ENCODE results near the gene RIT1. TPM values are rescaled to one million over a fixed set of nuclear protein-coding genes. Genes with fewer than 3 reads are reported as not detected.

RIT1 gene
- total RNA-seq, 1 experiment from 2014 or later, result 27.2 TPM

GRCh38 chr1:155934936-155935590 lies 23.9 kb upstream of the RIT1 start (continued):
- TF ChIP-seq ZSCAN18 (CRISPR knock-in tag; IDR thresholded peaks at IDR 0.05), result no peak

GRCh38 chr1:155934097-155934935 lies 23.2 kb upstream of the RIT1 start, which contains the start of gene KHDC4:
TSS of gene KHDC4 (minus strand) at chr1:155934413. CDS start at chr1:155934373, 40 bp downstream.
- POLR2A ChIA-PET, result interaction anchor here (0.9 to 1.5 kb wide), 6 partner anchors 10 to 126 kb away, joined by 3 to 9 read pairs (median 4); partner anchors contain the start of gene RAB25
- H3K27ac Mint-ChIP-seq, result no peak within 1 kb of the TSS
- peak; percentile 88 for DNase-seq (ENCODE audit: low spot score)
- H3K4me1 Mint-ChIP-seq, result peaks cover 20% of the 10 kb centered on the region
- CTCF ChIA-PET, result interaction anchor here (0.7 to 4.4 kb wide), 13 partner anchors 9 to 196 kb away, joined by 3 to 26 read pairs (median 5); partner anchors contain the start of genes ARHGEF2 and SYT11
- no peaks in the 10 kb centered on the region for H3K9me3 Mint-ChIP-seq
- ATAC-seq, result peak; percentile 92
- peaks cover 35% of the 10 kb centered on the region for H3K36me3 Mint-ChIP-seq
- H3K27me3 Mint-ChIP-seq (ENCODE audit: low read depth), result no peaks in the 10 kb centered on the region
- no peak within 1 kb of the TSS for H3K4me3 Mint-ChIP-seq
- TF ChIP-seq ZNF425 (CRISPR knock-in tag; conservative IDR thresholded peaks at IDR 0.05) (no peak), IRF1 (CRISPR knock-in tag; IDR thresholded peaks at IDR 0.05) (no peak), RELA (CRISPR knock-in tag; IDR thresholded peaks at IDR 0.05; ENCODE audit: borderline replicate concordance) (no peak), ZBTB43 (CRISPR knock-in tag; IDR thresholded peaks at IDR 0.05) (0 out of 2 replicates have a peak, but pooled peaks have one; percentile 66), TP53 (CRISPR knock-in tag; IDR thresholded peaks at IDR 0.05) (no peak), OVOL2 (CRISPR knock-in tag; IDR thresholded peaks at IDR 0.05; ENCODE audit: borderline replicate concordance) (no peak), MXD4 (CRISPR knock-in tag; IDR thresholded peaks at IDR 0.05; ENCODE audit: borderline replicate concordance) (no peak), PRDM15 (CRISPR knock-in tag; IDR thresholded peaks at IDR 0.05) (no peak), GABPB1 (CRISPR knock-in tag; IDR thresholded peaks at IDR 0.05) (peak; percentile 90), HMGA2 (CRISPR knock-in tag; IDR thresholded peaks at IDR 0.05) (no peak), RORB (CRISPR knock-in tag; IDR thresholded peaks at IDR 0.05) (no peak), GTF2I (CRISPR knock-in tag; conservative IDR thresholded peaks at IDR 0.05) (no peak), CREB1 (CRISPR knock-in tag; IDR thresholded peaks at IDR 0.05) (peak; percentile 38; the same call in 1 of the 2 replicates), JAZF1 (CRISPR knock-in tag; IDR thresholded peaks at IDR 0.05) (no peak), ZNF423 (CRISPR knock-in tag; IDR thresholded peaks at IDR 0.05) (no peak), NFE2L1 (CRISPR knock-in tag; IDR thresholded peaks at IDR 0.05) (peak; percentile 77), ZNF512 (CRISPR knock-in tag; IDR thresholded peaks at IDR 0.05; ENCODE audit: borderline replicate concordance) (no peak), E2F5 (CRISPR knock-in tag; IDR thresholded peaks at IDR 0.05) (0 out of 2 replicates have a peak, but pooled peaks have one; percentile 64), ZNF317 (CRISPR knock-in tag; IDR thresholded peaks at IDR 0.05; ENCODE audit: borderline replicate concordance, low read depth) (no peak), ZNF138 (CRISPR knock-in tag; conservative IDR thresholded peaks at IDR 0.05) (no peak)

Measured in WTC11 (cell line).